ENCODE data around the gene MYL2. TPM values are rescaled to one million over a fixed set of nuclear protein-coding genes. Genes with fewer than 3 reads are reported as not detected.
A peak's percentile ranks its signal among the peaks of the same experiment; 100 is the strongest.

MYL2 gene
- total RNA-seq, 1 donor from 2014 or later = not detected

GRCh38 chr12:110888256-110888991, 32.0 kb downstream of the MYL2 start:
- H3K27me3 Mint-ChIP-seq = no peaks in the 10 kb centered on the region
- H3K9me3 Mint-ChIP-seq = no peaks in the 10 kb centered on the region
- H3K27ac Mint-ChIP-seq = peak overlapping the region; percentile 84
- DNase-seq (no peak), ATAC-seq (ENCODE audit: low read depth) (no peak)
- peak overlapping the region; percentile 92 for H3K4me3 Mint-ChIP-seq
- no peak for TF ChIP-seq CTCF (IDR thresholded peaks at IDR 0.05)
- ChIA-PET CTCF (interaction anchor here (0.6 to 2.2 kb wide), 18 partner anchors 10 to 787 kb away, joined by 3 to 22 read pairs (median 3); partner anchors contain the start of genes ARPC3, CCDC63, FAM216A and GPN3), POLR2A (interaction anchor here (1.0 kb wide), 1 partner anchor 438 kb away, joined by 6 read pairs; the partner anchor contains the start of gene ARPC3)
- H3K4me1 Mint-ChIP-seq = peaks cover 4% of the 10 kb centered on the region
- peaks cover 2% of the 10 kb centered on the region for H3K36me3 Mint-ChIP-seq (ENCODE audit: low read depth)
- intact Hi-C loops (cut with micrococcal nuclease) = loop anchor here (1.0 kb wide), 6 partner anchors 62 to 788 kb away; no protein-coding TSS in a partner anchor

- Mint-ChIP-seq H3K4me1 (peaks cover 4% of the 10 kb centered on the region), H3K27ac (no peak overlapping the region), H3K27me3 (no peaks in the 10 kb centered on the region), H3K4me3 (no peak overlapping the region), H3K36me3 (ENCODE audit: low read depth) (peaks cover 2% of the 10 kb centered on the region), H3K9me3 (no peaks in the 10 kb centered on the region)
- CTCF ChIA-PET = interaction anchor here (1.9 kb wide), 1 partner anchor 11 kb away, joined by 5 read pairs; no protein-coding TSS in a partner anchor
- ATAC-seq (ENCODE audit: low read depth) (no peak), DNase-seq (no peak)
- no peak for TF ChIP-seq CTCF (IDR thresholded peaks at IDR 0.05)
- POLR2A ChIA-PET = interaction anchor here (0.6 kb wide), 2 partner anchors 129 to 755 kb away, joined by 3 to 5 read pairs; no protein-coding TSS in a partner anchor
- intact Hi-C loops (cut with micrococcal nuclease) = no loop called here
Measured at GRCh38 chr12:110885152-110885840, 35.1 kb downstream of the MYL2 start.

GRCh38 chr12:110883251-110883650, 37.1 kb downstream of the MYL2 start:
- ChIA-PET CTCF (interaction anchor here (1.2 kb wide), 1 partner anchor 10 kb away, joined by 5 read pairs; no protein-coding TSS in a partner anchor), POLR2A (no interaction called here)
- Mint-ChIP-seq H3K4me1 (peaks cover 4% of the 10 kb centered on the region), H3K27me3 (peaks cover 3% of the 10 kb centered on the region), H3K9me3 (no peaks in the 10 kb centered on the region), H3K36me3 (ENCODE audit: low read depth) (peaks cover 2% of the 10 kb centered on the region), H3K4me3 (no peak overlapping the region), H3K27ac (no peak overlapping the region)
- ATAC-seq (ENCODE audit: low read depth) (no peak), DNase-seq (no peak)
- no peak for TF ChIP-seq CTCF (IDR thresholded peaks at IDR 0.05)
- intact Hi-C loops (cut with micrococcal nuclease) = no loop called here

- DNase-seq (no peak), ATAC-seq (ENCODE audit: low read depth) (no peak)
- no peaks in the 10 kb centered on the region for H3K9me3 Mint-ChIP-seq
- H3K4me1 Mint-ChIP-seq = no peaks in the 10 kb centered on the region
- intact Hi-C loops (cut with micrococcal nuclease) = no loop called here
- ChIA-PET CTCF (no interaction called here), POLR2A (no interaction called here)
- H3K27me3 Mint-ChIP-seq = peaks cover 9% of the 10 kb centered on the region
- no peaks in the 10 kb centered on the region for H3K36me3 Mint-ChIP-seq (ENCODE audit: low read depth)
- H3K27ac Mint-ChIP-seq = no peak overlapping the region
- no peak for TF ChIP-seq CTCF (IDR thresholded peaks at IDR 0.05)
- no peak overlapping the region for H3K4me3 Mint-ChIP-seq
Measured at GRCh38 chr12:110880651-110881050, 39.7 kb downstream of the MYL2 start.

GRCh38 chr12:110874781-110875180, 45.6 kb downstream of the MYL2 start:
- Mint-ChIP-seq H3K4me1 (no peaks in the 10 kb centered on the region), H3K36me3 (ENCODE audit: low read depth) (no peaks in the 10 kb centered on the region), H3K27me3 (peaks cover 9% of the 10 kb centered on the region), H3K4me3 (no peak overlapping the region), H3K27ac (no peak overlapping the region), H3K9me3 (no peaks in the 10 kb centered on the region)
- no peak for TF ChIP-seq CTCF (IDR thresholded peaks at IDR 0.05)
- ChIA-PET POLR2A (no interaction called here), CTCF (no interaction called here)
- intact Hi-C loops (cut with micrococcal nuclease) = no loop called here
- DNase-seq (no peak), ATAC-seq (ENCODE audit: low read depth) (no peak)
